Stimulated activated naive CD8-positive, alpha-beta T cell treated with anti-CD3 and anti-CD28 coated beads, Interleukin-15, Interleukin-2, amounts not matched to agents 100 U/mL and 50 U/mL, for 24 hours (primary cell): ENCODE data around the gene KBTBD12.

Experiments
- ATAC-seq: fragments of 150-1000 bp; cut with Tn5 transposase; one replicate; pipeline ENCODE4 v1.10.0; 2021
- DNase-seq: peaks from one replicate; pipeline ENCODE4 v3.0.0; 2021

The KBTBD12 gene

DNA sequence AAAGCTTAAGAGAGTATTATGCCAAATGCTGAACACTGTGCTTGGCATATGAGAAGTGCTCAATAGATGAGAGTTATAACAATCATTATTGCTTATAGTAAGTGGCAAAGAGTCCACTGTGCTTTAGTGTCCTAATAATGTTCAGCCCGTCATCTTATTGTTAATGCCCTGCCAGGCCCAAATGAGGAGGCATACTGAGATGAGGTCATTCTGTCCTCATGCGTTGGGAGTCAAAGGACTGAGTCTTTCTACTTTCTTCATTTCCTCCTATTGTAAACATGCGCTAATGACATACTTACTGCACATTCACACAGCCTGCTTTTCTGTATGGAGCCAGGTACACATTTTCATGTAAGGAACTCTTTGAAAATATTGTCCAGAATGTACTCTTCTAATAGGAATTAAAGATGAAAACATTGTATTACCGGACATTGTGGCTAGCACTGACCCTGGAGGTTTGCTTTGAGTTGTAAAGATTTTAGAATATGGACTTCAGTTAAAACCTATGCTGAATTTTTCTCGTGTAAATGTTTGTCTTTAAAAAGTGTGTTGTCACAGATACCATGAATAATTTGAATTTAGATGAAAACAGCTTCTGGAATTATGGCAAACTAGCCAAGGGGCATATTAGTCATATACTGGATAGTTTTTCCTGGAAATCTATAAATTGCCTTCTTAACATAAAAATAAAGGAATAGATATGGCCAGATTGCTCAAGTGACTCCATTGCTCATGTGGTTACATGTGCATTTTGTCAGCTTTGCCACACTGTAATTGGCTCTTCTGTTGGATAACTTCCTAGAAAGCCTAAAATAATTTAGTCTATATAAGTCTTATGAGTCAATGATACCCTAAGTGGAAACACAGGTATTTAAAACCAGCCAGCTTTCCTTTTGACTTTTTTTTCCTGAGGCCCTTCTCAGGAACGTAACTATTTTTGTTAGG, 38.3 kb downstream of the KBTBD12 start:
- no peak for ATAC-seq
- no peak for DNase-seq

DNA sequence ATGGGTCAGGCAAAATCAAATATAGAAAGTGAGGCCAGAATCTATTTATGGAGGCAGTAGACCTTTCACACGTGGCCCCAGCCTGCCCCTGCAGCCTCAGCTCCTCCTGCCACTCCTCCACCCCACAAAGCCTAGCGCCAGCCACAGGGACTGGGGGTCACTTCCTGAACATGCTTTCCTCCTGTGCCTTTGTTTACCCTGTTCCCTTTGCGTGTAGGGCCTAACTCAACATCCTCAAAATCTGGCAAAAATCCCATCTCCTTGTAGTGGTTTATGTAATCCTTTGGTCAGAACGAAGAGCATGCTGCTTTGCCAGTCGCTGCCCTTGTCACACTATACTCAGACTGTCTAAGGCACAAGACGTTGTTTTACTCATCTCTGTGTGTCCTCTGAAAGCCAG, 39.6 kb downstream of the KBTBD12 start:
- ATAC-seq (no peak), DNase-seq (no peak)

DNA sequence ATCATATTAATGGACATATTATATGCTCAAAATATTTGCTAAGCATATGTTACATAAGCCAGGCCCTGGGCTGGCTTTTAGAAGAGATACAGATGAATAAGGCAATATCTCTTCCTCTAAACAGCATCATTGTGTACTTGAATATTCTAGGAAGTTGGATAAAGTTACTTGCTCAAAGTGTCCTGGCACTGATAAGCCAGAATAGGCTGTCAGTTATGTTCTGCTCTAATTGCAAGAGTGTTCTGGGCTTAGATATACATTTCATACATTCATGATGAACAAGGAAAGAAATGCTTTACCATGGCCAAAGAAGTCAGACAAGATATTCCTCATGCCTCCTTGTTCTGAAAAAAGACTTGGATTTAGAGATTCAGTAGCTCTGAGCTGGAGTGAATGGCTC, 40.7 kb downstream of the KBTBD12 start:
- ATAC-seq: no peak
- no peak for DNase-seq

DNA sequence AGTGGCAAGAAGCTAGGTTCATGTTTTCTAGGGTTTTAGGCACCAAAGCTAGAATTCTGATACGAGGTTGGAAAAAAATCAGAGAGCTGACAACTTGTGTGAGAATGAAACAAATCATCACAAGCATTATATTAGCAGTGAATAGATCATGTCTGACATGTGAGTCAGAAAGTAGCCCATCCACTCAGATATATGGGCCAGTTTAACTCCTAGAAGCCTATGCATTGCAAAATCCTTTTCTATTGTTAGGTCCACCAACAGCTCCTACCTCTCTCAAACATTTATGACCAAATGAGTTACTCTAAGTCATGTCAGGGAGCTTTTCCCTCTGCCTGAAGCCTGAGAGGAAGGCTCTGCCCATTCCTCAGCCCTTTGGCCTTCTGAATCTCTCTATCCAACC, 44.0 kb downstream of the KBTBD12 start:
- ATAC-seq: no peak
- no peak for DNase-seq

DNA sequence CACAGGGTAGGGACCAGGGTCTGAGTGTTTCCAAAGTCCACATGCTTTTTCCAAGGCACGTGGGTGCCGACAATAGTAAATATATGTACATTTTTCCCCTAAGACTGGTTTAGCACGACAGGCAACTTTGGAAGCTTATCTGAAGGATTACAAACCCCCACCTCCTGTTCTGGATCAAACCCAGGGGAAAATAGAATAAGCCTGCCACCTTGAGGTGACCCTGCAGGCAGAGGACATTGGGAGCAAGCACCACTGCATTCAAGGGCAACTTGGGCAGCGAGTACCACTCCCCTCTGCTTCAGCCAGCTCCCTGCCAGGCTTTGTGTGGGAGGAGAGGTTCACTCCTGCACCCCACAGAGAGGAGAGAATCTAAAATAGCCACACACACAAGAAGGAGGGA, 44.8 kb downstream of the KBTBD12 start:
- ATAC-seq: no peak
- DNase-seq: no peak

DNA sequence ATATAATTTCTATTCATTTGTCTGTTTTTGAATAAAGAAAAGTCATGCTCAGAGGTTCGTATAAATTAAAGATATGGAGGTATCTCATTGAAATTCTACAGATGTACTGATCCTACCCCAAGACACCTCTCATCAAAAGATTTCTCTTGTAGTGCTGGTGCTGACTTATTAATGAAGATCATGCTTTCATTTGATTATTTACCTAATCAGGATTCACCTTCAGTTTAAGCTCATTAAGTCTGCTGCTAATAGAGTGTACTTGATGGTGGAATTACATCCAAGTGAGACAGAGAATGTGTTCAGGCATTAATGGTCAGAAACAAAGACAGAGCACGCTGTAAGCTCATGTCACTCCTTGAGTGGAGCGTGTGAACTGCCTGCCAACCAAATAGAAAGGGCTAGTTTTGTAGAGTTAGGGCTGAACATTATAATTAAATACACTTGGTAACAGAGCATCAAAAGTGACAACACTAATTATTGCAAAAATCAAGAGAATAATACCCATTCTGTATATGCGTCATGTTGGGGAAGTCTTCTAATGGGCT, 45.5 kb downstream of the KBTBD12 start:
- DNase-seq (no peak), ATAC-seq (no peak)

DNA sequence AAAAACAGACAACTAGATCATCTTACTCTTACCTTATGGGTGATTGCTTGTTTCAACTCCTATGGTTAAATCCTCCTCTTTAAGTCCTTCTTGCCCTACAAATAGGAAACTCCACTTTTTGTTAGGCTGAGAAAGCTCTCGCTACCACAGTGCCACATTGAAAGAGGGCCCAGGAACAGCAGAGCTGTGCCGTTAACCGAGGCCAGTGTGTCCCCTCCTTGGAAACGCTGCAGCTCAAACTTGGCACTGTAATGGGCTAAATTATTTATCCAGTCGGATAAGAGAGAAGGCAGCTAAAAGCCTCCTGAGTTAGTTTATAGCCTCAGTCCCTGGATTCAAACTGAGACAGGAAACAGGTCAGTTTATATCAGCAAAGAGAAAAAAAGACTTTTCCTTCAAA, 46.1 kb downstream of the KBTBD12 start:
- ATAC-seq (no peak), DNase-seq (no peak)

DNA sequence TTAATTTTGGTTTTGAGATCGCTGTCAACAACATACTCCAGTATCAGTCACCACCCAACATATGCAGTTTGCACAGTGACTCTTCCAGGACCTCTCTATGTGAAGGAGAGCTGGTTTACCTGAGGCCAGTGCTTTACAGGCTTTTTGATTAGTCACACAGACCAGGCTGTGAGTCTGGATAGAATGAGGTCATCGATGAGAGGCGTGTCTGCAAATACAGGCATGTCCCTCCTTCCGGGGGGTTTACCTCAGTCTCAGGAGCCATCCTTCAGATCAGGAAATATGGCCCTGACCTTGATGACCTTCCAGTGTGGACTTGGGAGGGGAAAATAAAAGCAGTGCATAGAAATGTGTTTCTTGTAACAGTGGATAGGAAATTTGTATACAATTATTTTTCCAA, 46.9 kb downstream of the KBTBD12 start:
- DNase-seq (no peak), ATAC-seq (no peak)

DNA sequence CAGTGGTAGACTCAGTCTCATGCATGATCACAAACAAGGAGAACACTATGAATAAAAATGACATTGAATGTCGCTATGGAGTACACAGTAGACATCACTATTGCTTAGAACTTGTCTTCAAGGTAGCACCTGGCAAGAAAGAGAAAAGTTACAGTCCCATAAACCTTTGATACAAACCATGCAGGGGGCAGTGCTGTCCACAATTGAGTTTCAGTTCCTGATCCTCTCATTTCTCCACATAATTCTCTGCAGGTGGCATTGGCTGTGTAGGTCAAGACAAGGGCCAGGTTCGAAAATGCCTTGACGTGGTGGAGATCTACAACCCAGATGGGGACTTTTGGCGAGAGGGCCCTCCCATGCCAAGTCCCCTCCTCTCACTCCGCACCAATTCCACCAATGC, 47.9 kb downstream of the KBTBD12 start:
- ATAC-seq (no peak), DNase-seq (no peak)

DNA sequence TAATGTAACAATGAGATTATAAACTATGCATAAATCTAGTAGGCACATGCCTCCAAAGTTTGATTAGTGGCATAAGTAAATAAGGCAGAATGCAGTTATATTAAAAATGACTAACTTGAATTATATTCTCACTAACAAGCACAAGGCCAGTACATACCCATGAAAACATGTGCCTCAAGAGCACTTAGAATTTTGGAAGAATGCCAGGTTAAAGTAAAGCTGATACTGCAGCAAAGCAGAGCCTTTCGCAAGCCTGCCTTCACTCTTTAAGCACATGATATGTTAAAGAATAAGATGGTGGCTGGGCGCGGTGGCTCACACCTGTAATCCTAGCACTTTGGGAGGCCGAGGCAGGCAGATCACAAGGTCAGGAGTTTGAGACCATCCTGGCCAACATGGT, 49.0 kb downstream of the KBTBD12 start:
- ATAC-seq: no peak

DNA sequence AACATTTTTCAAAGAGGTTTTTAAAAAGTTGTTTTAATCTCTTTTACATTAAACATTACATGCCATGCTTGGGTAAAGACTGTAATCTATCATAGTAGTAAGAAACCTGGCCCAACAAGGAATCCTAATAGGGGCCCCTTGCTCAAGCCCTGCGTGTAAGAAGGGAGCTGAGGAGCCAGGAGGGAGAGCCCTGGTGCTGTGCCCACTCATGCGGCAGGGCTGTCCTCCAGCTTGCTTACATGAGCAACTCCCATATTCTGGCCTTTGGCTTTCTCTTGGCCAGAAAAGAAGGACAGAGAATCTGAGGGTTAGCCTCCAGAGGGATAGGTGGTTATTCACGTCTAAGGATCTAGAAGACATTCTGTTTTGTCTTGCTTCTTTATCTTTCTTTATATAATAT, 49.8 kb downstream of the KBTBD12 start:
- no peak for DNase-seq
- no peak for ATAC-seq

More for the DNA sequence above, 49.0 kb downstream of the KBTBD12 start:
- DNase-seq: no peak

DNA sequence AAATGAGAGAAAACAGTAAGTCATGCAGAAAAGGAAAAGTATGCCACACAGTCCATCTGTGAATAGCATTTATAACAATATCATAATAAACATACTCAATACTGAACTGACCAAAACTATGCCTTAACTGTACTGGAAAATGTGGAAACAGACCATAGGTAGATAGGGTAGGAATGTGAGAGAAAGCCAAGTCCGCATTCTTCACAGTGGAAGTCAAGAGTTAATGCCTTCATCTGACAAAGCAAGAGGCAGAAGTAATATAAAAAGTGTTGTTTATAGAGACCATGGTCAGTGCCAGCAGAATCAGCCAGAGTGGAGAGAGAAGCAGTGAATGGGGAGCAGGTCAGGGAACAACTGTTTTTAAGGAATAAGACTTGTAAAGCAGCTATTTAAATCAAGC, 52.3 kb downstream of the KBTBD12 start:
- no peak for ATAC-seq

DNA sequence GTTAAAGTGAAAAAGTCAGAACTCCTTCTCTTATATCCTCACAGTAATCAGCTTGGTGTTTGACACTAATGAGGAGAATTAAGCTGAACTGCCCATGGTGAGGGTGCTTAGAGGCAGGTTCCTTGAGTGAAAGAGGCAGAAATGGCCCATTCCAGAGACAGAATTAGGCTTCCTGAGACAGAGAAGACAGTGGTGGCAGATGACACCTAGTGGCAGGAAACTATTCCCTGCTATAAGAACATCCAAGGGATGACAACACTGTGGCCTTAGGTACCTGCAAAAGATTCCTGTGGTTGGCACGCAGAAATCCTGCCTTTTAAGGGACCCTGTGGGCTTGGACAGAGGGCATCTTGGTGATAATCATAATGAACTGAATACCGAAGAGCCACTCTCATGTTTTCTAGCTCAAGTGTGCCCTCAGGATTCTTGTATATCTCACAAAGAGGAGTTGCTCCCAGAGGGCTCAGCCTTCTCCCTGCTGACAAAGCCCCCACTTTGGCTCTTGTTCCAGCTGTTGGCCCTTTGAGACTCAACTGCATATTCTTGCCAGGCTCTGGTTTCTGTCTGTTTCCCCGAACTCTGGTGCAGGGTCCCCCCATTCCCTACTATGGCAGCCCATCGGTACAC, 56.0 kb downstream of the KBTBD12 start:
- DNase-seq: no peak
- ATAC-seq: no peak

More for the DNA sequence above, 52.3 kb downstream of the KBTBD12 start:
- DNase-seq: no peak

DNA sequence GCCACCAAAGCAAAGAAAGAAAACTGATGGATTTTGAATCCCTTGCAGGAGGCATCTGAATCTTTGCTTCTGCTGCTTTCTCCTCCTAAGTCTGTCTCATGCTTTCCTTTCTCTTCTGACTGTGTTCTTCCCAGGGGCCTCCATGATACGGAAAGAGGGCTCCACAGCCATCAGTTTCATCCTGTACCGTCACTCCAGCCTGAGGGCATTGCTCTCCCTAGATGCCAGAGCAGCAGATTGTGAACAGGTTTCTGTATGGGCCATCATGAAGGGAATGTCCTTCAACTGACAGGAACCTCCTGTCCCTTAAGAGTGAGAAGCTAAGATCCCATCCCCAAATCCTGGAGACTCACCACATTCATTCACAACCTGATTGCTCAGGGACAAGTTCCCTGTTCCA, 59.2 kb downstream of the KBTBD12 start:
- DNase-seq: no peak
- ATAC-seq: no peak

DNA sequence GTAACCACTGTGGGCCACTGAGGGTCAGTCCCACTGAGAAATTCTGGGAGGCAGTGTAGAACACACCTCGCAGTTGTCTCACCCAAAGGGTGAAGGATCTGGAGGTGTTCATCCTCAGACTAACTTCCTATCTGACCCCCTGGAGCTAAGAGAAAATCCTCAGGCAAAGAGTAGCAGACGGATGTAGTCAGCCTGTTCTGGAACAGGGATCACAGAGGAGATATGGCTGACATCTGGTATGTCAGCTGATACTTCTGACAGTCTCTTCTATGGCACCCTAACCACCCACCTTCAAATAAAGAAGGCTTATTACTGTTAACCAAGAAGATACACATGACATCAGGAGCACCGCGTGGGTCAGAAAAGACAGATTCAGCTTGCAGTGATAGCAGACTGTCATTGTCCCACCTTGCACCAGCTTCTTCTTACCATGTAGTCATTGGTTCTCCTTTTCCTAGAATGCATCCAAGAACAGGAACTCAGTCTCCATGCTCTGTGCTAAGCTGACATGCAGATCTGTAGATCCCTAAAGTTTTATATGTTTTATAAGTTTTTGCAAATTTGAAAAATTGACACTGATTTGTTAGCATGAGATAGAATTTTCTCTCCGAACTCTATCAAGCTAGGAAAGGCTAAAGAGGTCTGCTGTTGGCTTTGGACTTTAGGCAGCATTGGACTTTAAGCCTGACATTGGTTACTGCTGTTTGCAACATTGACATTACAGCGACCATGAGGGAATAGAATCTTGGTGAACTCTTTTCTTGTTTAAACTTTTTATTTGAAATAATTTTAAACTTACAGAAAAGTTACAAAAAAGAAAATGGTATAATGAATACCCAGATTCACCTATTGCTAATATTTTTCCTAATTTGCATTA, 60.4 kb downstream of the KBTBD12 start:
- ATAC-seq (no peak), DNase-seq (no peak)

DNA sequence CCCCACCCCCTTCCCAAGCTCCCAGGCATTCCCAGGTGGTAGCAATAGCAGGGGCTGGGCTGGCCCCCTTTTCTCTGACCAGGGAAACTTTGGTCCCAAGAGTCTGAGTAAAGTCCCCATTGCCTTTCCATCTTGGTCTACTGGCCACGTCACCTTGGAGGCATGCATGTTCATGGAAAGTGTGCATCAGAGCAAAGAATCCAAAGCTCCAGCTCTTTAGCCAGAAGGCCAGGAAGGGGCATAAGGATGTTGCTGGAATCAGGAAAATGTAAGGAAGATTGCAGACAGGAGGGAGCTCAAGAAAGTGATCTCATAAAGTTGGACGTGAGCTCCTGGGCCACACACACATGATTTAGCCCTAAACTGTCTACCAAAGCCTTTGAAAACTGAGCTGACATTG, 63.6 kb downstream of the KBTBD12 start:
- DNase-seq (no peak), ATAC-seq (no peak)

DNA sequence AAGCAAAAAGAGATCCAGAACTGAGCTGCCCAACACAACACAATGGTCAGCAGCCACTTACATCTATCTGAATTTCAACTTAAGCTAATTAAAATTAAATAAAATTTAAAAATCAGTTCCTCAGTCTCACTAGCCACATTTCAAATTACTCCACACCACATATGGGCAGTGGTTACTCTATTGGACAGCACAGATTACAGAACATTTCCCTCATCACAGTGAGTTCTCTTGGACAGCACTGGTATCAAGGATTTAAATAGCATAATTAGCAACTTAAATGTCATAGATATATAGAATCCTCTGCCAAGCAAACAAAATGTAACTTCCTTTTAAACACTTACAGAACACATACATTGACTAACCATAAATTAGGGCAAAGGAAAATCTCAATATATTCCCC, 64.4 kb downstream of the KBTBD12 start:
- DNase-seq: no peak
- ATAC-seq: no peak

DNA sequence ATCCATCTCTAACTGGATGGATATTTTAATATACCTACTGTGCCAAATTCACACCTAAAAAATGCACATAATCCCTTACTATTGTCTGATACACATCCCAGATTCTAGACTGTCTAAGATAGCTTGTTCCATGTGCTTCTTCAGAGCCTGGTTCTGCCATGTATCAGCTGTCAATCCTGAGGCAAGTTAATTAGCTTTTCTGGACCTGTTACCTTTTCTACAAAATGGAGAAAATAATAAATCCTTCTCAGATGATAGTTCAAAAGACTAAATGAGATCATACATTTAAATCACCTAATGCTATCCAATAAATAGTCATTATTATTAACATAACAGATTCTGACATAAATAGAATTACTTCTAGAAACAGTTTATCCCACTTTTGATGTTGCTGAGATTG, 66.1 kb downstream of the KBTBD12 start:
- ATAC-seq (no peak), DNase-seq (no peak)

DNA sequence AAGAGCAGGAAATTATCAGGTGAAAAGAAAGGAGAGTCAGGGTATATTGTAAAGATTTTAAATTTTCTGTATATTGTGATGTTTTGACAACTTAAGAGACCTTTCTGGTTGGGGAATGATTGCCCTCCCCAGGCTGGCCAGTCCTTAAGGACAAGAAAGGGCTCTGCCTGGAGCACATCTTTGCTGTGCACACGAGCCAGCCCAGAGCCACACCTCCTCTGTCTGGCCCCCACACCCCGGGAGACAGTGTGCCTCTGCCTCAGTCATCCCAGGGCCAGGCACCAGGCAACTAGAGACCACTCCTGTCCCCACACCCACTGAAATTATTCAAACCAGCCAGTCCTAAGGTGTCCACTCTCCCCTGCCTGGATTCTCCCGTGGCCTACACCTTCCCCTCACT, 67.1 kb downstream of the KBTBD12 start:
- DNase-seq: no peak
- ATAC-seq: no peak

DNA sequence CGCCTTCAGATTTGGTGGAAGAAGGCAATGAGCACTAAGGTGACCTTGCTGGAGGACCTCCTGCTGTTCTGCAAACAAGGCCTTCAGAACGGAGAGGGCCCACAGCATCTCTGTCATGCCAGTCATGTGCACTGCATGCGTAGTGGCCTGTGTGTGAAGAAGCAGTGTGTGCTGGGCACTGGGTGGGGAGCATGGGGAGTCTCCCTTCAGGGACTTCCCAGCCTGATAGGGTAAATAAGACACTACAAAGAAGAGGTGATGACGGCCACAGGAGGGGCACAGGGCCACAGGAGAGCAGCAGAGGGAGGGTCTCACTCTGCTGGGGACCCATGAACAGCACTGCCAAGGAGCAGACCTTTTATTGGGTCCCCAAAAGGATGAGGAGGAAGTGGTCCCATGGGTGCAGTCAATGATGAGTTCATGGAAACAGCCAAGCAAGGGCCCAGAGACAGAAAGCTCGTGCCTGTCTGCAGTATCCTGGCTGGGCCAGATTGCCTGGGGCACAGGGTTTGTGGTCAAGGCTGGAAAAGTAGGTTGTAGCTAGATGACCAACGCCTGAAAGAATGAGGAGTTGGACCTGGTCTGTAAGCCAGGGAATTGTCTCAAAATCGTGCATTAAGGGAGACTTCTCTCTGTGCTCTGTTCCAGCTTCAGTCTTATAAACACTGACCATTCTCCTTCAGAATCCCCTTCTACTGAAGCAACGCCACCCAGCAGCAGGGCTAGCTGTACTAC, 69.4 kb downstream of the KBTBD12 start:
- no peak for ATAC-seq
- no peak for DNase-seq

DNA sequence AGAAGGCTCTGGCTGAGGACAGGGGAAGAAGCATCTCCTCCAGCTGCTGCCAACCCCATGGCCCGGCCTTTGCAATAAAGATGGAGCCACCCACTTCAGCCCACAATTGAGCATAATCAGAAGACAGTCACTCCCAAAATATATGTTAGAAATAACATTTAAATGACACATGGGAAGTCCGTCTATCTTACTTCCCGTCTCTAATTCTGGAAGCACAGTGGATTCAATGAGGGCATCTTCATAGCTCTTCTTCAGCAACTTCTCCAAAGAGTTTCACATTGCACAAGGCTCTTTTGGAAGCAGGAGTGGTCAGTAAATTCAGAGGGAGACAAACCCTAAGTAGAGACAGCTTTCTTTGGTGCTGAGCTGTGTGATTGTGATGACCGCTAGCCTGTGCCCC, 70.2 kb downstream of the KBTBD12 start:
- DNase-seq (no peak), ATAC-seq (no peak)
